ENCODE results near the gene ELF4. TPM values are rescaled to one million over a fixed set of nuclear protein-coding genes. Genes with fewer than 3 reads are reported as not detected.

ELF4 gene
- total RNA-seq, result 1 to 10 TPM; 4.2 to 5.0 TPM
- polyA plus RNA-seq (ENCODE audit: insufficient read depth, low read depth, low replicate concordance), result 10.2 TPM
- long read RNA-seq, donor 1, full-length matches to known transcripts, result 6 of 6 reads
- long read RNA-seq, donor 1, partial matches to known transcripts, result 0 of 6 reads
- long read RNA-seq, donor 1, other reads (novel, unspliced or antisense), result 0 of 6 reads
- long read RNA-seq, donor 2, full-length matches to known transcripts, result 1 of 1 reads
- long read RNA-seq, donor 2, partial matches to known transcripts, result 0 of 1 reads
- long read RNA-seq, donor 2, other reads (novel, unspliced or antisense), result 0 of 1 reads

- intact Hi-C loops (cut with DNase I; ENCODE audit: low total_unique reads), result no loop called here
- no peak for TF ChIP-seq POLR2A (IDR thresholded peaks at IDR 0.05)
- TF ChIP-seq CTCF (IDR thresholded peaks at IDR 0.05), result no peak
- Histone ChIP-seq H3K4me1 (no peaks in the 10 kb centered on the region), H3K36me3 (ENCODE audit: low read depth, missing control alignments) (no peaks in the 10 kb centered on the region), H3K9me3 (no peaks in the 10 kb centered on the region), H3K27me3 (no peaks in the 10 kb centered on the region), H3K27ac (peak within 1 kb of the TSS in 1 of 2 donors; percentile 66), H3K4me3 (peak within 1 kb of the TSS; percentile 47 to 56)
- WGBS, 2 donors, result 2% methylated on average over 10 of the region's 123 CpGs; no CpG with 5 or more reads in 1 of the 2 donors
- no peak for DNase-seq
Measured at GRCh38 chrX:130110379-130111219, at the start of gene ELF4. Gene ELF4, minus strand, starts transcription at chrX:130110497. Its CDS starts 29,167 bp downstream, at chrX:130081330.

- Histone ChIP-seq H3K27ac (no peak overlapping the region), H3K4me1 (no peaks in the 10 kb centered on the region), H3K4me3 (no peak overlapping the region), H3K27me3 (no peaks in the 10 kb centered on the region), H3K36me3 (ENCODE audit: low read depth, missing control alignments) (no peaks in the 10 kb centered on the region), H3K9me3 (no peaks in the 10 kb centered on the region)
- intact Hi-C loops (cut with DNase I; ENCODE audit: low total_unique reads), result no loop called here
- TF ChIP-seq CTCF (IDR thresholded peaks at IDR 0.05) (no peak), POLR2A (IDR thresholded peaks at IDR 0.05) (no peak)
- WGBS, 2 donors, result 81 to 87% methylated on average over 4 of the region's 4 CpGs
- DNase-seq, result no peak
Measured at GRCh38 chrX:130159776-130160175, 49.5 kb upstream of the ELF4 start.

- Histone ChIP-seq H3K27ac (no peak overlapping the region), H3K9me3 (no peaks in the 10 kb centered on the region), H3K4me1 (no peaks in the 10 kb centered on the region), H3K27me3 (no peaks in the 10 kb centered on the region), H3K4me3 (no peak overlapping the region), H3K36me3 (ENCODE audit: low read depth, missing control alignments) (no peaks in the 10 kb centered on the region)
- no peak for TF ChIP-seq POLR2A (IDR thresholded peaks at IDR 0.05)
- TF ChIP-seq CTCF (IDR thresholded peaks at IDR 0.05), result no peak
- DNase-seq, result no peak
- intact Hi-C loops (cut with DNase I; ENCODE audit: low total_unique reads), result no loop called here
- 73 to 74% methylated on average over 1 to 2 of the region's 2 CpGs for WGBS, 2 donors
Measured at GRCh38 chrX:130158311-130158710, 48.0 kb upstream of the ELF4 start.

GRCh38 chrX:130155564-130155963 is 45.3 kb upstream of the ELF4 start:
- no peaks in the 10 kb centered on the region for H3K9me3 ChIP-seq
- intact Hi-C loops (cut with DNase I; ENCODE audit: low total_unique reads), result no loop called here
- DNase-seq, result no peak
- no peaks in the 10 kb centered on the region for H3K36me3 ChIP-seq (ENCODE audit: low read depth, missing control alignments)
- no peak overlapping the region for H3K4me3 ChIP-seq
- 64 to 69% methylated on average over 2 of the region's 2 CpGs for WGBS, 2 donors
- TF ChIP-seq CTCF (IDR thresholded peaks at IDR 0.05) (no peak), POLR2A (IDR thresholded peaks at IDR 0.05) (no peak)
- no peaks in the 10 kb centered on the region for H3K27me3 ChIP-seq
- H3K27ac ChIP-seq, result no peak overlapping the region
- H3K4me1 ChIP-seq, result no peaks in the 10 kb centered on the region

All from testis (tissue), 5 donors.